Cardiac septum (tissue), 1 donor: Measurements from ENCODE around the gene CRTC3. TPM values are rescaled to one million over a fixed set of nuclear protein-coding genes. Genes with fewer than 3 reads are reported as not detected.
"Not testable (repeated sequence)": the region's sequence is repeated elsewhere in the genome, so short reads cannot be mapped to it uniquely, and the experiment has no call there.

Experiments used
- DNase-seq: peaks from one replicate; pipeline ENCODE4 v3.0.0-alpha.2; 2020; ENCODE audit warnings: low spot score
- intact Hi-C: fragments of 100-400 bp; cut with DNase I; formaldehyde crosslinking; loops from one replicate; pipeline ENCODE4 v1.14.0; 2022
- total RNA-seq: library from RNA; stranded (reverse); fragmentation: NEBNext Ultra II Directional; extraction: Animal tissue kit (Norgen Biotek cat#: 25700); gene quantifications from one replicate; pipeline ENCODE4 v1.2.1, GENCODE V29; 2021
- donor health status: DM: no; HTN: no; CAD: no.

The CRTC3 gene
- total RNA-seq, 1 donor from 2014 or later: 30.4 TPM

DNA sequence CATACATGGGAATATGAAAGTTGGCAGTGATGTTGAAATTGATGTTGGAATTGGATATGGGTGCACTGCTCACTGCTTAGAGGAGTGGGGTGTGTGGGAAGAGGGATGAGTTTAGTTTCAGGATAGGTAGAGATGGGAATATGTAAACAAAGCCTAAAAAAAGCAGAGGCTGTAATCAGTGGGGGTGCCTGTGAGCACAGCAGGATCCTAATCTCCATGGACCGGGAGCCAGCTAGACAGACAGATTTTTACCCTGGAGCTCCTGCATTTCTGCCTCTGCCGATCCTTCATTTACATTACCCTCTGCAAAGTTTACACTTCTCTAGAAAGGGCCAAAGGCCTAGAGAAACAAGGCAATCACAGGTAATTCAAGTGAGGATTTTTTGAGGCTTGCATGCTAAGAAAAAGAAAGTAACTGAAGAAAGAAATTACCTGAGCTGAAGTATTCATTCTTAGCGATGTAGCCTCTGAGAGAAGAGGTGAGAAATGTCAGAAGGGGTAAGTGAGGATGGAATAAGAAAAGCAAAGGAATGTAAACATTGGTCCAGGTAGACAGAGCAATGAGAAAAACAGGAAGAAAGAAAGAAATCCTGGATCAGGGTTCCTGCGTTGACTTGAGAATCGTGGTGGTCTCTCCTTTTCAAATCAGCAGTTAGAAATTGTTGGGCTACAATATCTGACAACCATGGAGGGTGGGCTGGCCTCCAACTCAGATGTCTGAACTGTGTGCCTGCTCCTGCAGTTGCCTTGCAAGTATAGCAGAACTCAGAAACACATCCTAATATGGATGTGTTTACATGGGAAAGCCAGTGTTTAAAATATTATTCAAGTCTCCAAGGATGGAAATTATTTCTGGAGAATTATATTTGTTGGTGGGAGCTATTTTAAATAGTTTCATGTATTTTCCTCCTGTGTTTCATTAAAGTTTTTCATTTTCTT lies 79.8 kb downstream of the CRTC3 start:
- DNase-seq: no peak
- intact Hi-C loops: no loop called here

DNA sequence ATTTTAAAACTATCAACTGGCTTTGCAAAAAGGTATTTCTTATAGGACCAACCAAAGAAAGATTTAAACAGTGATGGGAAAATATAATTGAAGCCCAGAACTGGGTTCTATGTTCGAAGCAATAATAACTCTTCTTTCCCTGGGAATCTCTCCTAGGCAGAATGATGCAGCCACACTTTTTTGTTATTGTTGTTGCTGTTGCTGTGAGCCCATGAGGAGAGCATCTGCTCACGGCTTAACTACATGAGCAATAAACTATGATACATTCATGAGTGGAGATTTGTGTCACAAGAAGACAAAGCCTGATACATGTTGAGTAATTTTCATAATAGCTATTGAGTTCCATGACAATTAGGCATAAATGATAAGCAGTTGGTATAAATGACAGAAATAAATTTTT lies 80.5 kb downstream of the CRTC3 start:
- DNase-seq: no peak
- intact Hi-C loops: no loop called here

DNA sequence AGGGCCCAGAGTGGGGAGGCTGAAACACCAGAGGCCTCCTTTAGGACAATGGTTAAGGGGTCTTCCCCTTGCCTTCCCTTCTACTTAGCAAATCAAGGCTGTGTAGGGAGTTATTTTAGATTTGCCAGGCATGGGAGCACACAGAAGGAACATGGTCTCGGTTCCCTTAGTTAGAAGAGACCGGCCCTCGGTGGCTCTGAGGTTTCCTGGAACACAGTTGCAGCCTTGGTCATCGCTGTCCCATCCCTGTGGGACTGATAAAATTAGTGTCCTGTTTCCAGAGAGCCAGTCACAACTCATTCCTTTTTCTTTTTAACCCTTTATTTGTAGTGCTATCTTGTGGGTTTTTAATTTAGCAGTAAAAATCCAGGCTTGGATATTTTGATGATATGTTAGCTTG lies 81.4 kb downstream of the CRTC3 start:
- intact Hi-C loops: no loop called here
- DNase-seq: no peak

DNA sequence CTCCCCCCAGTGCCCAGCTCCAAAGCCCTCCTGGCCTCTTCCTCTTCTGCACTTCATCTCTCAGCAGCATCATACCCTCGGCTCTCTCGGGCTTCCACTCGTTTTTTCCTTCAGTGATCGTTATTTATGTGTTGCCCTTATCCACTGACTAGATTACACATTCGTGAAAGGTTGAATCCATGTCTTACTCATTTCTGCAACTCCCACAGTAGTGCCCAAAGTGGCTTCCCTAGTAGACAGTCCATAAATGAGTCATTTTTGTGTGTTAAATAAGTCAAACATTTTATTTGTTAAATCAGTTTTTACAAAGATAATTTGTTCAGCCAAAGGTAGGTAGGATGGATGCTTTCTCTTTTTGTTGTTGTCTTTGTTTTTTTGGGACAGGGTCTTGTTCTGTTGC lies 87.4 kb downstream of the CRTC3 start:
- no peak for DNase-seq
- intact Hi-C loops: no loop called here

DNA sequence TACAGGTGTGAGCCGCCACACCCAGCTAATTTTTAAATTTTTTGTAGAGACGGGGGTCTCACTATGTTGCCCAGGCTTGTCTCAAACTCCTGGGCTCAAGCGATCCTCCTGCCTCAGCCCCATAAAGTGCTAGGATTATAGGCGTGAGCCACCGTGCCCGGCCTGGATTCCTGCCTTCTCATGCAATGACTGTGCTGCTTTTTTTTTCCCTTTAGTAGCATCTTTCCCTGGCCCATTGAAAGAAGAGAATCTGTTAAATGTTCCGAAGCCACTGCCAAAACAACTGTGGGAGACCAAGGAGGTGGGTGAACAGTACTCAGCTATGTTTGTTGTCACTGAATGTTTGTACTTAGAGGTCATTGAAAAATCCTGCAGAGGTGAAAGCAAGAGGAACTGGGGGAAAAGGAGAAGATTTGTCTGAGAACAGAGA lies 88.0 kb downstream of the CRTC3 start:
- intact Hi-C loops: no loop called here
- DNase-seq: no peak

DNA sequence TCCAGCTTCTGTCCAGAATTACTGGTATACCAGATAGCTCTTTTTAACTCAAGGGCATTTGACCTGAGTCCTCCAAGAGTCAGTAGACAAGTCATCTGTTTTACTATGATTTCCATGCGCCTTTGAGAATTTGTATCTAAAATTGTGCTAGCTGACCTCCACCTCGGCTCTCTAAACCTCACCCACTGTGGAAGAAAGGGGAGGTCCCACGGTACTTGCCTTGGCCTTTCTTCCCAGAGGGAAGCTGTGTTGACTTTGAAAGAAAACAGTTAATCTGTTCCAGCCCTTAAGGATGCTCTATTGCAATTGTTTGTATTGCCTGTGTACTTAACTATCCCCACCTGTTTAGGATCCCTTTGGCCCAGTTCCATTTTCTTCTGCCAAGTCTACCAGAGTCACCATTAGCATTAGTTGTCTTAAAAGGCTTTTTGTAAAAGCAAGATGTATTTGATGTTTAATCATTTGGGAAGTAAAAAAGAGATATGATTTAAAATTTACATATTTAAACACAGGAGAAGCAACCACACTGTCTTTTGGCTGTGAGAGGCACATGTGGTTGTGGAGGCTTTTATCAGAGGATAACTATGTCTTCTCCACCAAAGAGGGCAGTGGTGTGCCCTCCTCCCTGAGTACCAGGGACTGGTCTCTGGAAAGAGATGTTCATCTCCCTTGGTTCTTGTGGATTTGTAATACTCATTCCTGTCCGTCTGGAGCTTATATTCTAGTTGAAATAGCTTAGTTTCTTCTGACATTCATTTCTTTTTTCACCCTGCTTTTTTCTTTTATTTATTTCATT lies 88.8 kb downstream of the CRTC3 start:
- no peak for DNase-seq
- intact Hi-C loops: no loop called here

DNA sequence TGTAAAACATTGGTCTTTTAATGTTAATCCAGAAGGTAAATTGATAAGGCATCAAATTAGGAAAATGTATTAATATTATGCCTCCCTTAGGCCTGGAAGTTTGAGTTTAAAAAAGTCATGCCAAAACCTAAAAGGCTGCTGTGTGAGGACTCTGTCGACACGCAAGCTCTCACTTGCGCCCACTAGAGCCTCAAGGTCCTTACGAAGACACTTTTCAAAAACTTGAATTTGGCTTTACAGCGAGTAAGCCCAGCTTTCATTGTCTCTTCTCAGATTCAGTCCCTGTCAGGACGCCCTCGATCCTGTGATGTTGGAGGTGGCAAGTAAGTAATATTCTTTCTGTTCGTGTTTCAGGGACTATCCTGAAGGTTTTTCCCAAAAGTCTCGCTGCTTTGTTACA lies 89.7 kb downstream of the CRTC3 start:
- intact Hi-C loops: no loop called here
- no peak for DNase-seq

DNA sequence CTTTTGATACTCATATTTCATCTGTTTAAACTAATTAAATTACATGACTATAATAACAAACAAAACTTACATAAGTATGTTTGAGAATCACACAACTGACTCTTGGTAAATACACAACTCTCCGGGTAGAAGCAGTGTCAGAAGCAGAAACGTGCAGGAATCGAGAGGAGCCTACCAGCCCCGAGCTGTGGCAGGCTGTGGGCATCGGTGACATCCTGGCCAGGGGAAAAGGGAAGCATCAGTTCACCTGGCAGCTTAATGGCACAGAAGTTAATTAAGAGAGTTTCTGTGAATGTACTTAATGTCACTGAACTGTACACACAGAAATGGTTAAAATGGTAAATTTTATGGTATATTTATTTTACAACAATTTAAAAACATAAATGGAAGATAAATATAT lies 90.2 kb downstream of the CRTC3 start:
- no peak for DNase-seq
- intact Hi-C loops: no loop called here

DNA sequence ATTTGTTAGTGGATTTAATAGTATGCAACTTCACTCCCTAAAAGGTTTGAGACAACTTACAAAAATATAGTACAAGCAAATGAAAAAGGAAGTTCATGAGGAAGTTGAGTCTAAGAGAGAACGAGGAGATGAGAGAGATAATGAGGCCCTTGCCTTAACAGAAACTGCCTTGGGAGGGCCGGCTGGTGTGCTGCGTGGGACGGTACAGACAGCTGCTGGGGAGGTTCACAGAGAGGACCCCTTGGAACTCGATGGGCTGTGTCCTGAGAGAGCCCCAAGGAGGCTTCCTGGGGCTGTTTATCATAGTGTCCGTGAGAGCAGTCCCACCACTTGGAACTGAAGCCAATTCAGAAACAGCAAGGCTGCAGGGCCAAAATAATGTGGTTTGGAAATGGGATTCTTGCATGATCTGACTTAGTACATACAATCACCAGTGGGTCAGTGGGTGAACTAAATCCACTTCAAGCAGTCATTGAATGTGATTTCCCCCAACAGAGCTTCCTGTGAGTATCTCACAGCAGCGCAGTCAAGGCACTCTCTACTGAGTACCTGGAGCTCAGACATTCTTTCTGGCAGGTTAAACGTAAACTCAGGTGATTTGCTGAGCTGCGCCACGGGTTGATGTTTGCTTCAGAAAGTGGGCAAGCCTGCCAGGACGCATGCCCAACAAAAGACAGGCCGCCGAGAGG lies 90.8 kb downstream of the CRTC3 start:
- DNase-seq: no peak
- intact Hi-C loops: no loop called here

DNA sequence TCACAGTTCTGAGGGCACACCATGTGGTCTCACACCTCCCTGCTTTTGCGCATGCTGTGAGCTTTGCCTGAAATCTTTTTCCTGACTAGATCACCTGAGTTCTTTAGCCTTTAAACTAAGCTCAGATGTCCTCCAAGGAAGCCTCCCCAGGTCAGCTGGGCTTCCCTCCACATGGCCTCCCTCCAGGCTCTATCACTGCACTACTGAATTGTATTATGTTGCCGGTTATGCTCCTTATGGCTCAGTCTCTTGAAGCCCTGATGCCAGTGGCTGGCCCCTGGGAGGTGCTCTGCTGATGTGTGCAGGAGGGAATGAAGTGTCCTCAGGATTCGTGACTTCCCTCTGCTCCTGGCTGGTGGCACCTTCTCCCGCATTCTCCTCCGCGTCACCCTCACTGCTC lies 94.1 kb downstream of the CRTC3 start:
- intact Hi-C loops: no loop called here
- no peak for DNase-seq

DNA sequence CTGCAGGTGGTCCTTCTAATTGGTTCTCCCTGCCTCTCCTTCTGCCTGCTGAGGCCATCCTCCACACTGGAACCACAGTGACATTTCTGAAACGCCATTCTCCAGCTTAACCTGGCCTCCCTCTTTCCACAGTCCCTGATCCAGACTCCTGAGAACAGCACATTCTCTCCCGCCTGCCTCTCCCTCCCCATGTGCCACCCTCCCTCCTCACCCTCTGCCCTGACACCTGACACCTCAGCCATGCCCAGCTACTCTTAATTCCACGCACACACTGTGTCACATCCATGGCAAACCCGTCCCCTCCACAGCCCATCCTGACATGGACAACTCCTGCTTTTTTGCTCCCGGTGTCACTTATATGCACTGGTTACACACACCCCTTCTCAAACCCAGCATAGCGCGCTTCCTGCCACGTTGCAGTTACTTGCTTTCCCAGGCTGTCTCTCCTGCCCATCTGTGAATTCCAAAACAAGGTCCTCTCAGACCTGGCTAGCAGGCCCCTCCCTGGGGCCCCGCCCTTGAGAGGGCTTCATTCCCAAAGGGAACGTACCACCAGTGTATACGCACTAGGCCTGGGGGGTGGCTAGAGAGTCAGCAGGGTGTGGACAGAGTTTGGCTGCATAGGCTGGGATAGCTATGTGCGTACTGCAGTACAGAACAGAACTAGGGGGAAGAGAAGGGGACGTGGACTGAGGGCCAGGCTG lies 94.7 kb downstream of the CRTC3 start:
- DNase-seq: no peak

DNA sequence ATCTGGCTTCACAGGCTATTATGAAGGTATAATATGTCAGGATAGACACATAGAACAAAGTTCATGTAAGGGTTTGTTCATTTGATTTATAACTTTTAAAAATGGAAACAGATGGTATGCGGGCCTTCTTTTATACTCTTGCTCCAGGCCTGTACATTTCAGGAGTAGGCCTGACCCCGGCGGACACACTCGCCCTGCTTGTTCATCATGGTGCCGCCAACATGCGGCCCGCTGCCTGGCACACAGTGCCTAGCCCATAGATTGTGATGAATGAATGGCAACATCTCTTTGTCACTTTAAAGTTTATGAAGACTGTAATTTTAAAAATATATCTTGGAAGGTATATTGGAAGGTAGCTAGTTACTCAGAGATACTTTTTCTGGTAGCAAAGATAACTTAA lies 95.3 kb downstream of the CRTC3 start:
- intact Hi-C loops: no loop called here
- DNase-seq: no peak

More for the DNA sequence above, 94.7 kb downstream of the CRTC3 start:
- intact Hi-C loops: no loop called here

DNA sequence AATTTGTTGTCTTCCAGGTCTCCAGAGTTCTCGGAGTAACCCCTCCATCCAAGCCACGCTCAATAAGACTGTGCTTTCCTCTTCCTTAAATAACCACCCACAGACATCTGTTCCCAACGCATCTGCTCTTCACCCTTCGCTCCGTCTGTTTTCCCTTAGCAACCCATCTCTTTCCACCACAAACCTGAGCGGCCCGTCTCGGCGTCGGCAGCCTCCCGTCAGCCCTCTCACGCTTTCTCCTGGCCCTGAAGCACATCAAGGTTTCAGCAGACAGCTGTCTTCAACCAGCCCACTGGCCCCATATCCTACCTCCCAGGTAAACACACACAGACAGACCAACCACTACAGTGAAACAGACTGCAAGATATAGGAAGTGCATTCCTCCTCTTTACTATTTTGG lies 99.5 kb downstream of the CRTC3 start:
- intact Hi-C loops: no loop called here

DNA sequence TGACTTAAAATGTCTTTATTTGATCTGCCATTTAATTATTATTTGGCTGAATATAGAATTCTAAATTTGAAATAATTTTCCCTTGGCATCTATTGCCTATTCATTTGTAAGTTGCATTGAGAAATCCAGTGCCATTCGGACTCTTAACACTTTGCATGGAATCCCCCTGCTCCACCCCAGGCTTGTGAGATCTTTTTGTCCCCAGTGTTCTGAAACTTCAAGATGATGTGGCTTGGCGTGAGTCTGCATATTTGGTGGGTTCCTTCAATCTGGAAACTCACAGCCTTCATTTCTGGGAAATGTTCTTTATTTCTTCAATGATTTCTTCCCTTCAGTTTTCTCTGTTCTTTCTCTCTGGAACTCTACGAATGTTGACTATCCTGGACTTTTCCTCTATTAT lies 103.6 kb downstream of the CRTC3 start:
- intact Hi-C loops: no loop called here
- peak; percentile 6 for DNase-seq

More for the DNA sequence above, 99.5 kb downstream of the CRTC3 start:
- DNase-seq: peak; percentile 20

DNA sequence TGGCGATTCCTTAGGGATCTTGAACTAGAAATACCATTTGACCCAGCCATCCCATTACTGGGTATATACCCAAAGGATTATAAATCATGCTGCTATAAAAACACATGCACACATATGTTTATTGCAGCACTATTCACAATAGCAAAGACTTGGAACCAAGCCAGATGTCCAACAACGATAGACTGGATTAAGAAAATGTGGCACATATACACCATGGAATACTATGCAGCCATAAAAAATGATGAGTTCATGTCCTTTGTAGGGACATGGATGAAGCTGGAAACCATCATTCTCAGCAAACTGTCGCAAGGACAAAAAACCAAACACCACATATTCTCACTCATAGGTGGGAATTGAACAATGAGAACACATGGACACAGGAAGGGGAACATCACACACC lies 107.3 kb downstream of the CRTC3 start:
- intact Hi-C loops, DNase-seq: not testable (repeated sequence)

DNA sequence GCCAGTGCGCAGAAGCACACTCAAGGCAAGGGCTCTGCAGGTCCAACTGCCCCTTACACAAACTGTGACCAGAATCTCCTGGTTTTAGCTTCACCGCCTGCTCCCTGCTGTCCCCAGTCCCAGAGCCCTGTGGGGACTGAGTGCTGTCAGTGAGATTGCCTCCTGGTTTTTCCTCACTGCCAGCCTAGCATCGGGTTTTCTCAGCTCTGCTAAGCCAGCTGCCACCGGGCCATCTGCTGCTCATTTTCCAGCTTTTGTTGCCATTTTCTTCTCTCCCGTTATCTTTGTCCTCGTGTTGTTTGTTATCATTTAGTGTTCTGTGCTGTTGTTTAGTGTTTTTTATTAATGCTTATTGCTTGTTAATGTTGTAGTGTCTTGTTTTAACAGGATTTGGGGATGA lies 108.0 kb downstream of the CRTC3 start:
- intact Hi-C loops: no loop called here
- no peak for DNase-seq

DNA sequence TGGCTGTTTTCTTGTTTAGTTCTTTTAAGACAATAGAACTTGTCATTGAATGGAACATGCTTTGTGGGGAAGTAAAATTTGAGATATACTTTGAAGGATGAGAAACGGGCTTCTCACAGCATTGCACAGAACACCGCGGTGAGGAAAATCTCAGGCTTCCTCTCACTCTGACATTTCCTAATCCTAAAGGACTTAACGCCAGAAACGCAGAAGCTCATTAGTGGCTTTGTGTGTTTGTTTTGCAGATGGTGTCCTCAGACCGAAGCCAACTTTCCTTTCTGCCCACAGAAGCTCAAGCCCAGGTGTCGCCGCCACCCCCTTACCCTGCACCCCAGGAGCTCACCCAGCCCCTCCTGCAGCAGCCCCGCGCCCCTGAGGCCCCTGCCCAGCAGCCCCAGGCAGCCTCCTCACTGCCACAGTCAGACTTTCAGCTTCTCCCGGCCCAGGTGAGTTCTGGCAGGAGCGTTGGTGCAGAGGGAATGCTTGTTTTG lies 108.5 kb downstream of the CRTC3 start:
- no peak for DNase-seq
- intact Hi-C loops: no loop called here

DNA sequence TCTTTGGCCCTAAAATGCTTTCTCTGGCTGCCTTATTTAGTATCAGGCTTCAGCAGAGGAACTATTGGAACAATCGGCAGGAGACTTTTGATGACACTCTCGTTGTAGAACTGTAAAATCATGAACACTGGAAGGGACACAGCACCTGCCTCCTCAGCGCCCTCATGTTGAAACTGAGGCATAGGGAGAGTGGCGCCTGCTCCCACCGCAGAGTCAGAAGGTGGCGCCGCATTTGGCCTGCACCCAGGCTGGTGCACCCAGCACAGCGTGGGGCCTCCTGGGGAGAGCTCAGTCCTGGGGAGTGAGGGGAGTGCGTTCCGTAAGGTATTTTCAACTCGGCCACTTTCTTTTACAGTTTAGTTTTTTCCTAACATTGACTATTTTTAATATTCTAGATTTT lies 109.2 kb downstream of the CRTC3 start:
- DNase-seq: no peak

DNA sequence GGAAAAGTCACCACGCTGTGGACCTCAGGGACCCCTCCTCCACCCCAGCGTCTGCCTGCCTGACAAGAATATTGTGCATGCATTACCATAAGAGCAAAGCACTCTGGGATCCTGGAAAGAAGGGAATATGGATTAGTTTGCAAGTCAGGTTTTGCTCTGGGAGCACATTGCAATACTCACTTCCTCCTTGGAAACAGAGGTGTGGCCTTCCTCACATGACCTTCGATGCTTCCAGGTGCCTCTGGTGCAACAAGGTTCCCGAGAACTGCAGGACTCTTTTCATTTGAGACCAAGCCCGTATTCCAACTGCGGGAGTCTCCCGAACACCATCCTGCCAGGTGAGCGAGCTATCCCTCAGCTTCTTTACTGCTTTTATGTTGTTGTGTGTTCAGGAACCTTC lies 111.1 kb downstream of the CRTC3 start:
- intact Hi-C loops: no loop called here

More for the DNA sequence above, 109.2 kb downstream of the CRTC3 start:
- intact Hi-C loops: no loop called here

More for the DNA sequence above, 111.1 kb downstream of the CRTC3 start:
- peak; percentile 12 for DNase-seq
